Measurements from ENCODE around the gene TRIM9. TPM values are rescaled to one million over a fixed set of nuclear protein-coding genes. Genes with fewer than 3 reads are reported as not detected.
"Not testable (repeated sequence)": the region's sequence is repeated elsewhere in the genome, so short reads cannot be mapped to it uniquely, and the experiment has no call there.

The TRIM9 gene
- total and polyA plus RNA-seq, 5 donors: 0.29 to 1.2 (median 0.77) TPM

DNA sequence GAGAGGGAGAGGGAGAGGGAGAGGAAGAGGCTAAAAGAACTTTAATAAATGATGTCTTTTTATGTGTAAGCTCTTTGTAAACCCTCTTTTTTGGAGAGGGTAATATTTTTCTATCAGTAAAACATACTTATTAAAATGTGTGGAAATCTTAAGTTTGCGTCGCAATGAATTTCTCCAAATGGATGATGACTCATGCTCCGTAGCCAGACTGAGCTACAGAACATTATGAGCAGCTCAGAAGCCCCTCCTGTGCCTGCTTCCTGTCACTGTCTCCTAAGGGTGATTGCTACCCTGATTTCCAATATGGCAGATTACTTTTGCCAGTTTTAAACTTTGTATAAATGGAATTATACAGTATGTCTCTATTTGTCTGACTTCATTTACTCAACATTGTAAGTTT, 137.6 kb downstream of the TRIM9 start:
- H3K4me1 ChIP-seq (ENCODE audit: control insufficient read depth, insufficient read depth, low read length): no peaks in the 10 kb centered on the region
- intact Hi-C loops (cut with DNase I): loop anchor here (10.0 kb wide), 1 partner anchor 268 kb away; no protein-coding TSS in a partner anchor

DNA sequence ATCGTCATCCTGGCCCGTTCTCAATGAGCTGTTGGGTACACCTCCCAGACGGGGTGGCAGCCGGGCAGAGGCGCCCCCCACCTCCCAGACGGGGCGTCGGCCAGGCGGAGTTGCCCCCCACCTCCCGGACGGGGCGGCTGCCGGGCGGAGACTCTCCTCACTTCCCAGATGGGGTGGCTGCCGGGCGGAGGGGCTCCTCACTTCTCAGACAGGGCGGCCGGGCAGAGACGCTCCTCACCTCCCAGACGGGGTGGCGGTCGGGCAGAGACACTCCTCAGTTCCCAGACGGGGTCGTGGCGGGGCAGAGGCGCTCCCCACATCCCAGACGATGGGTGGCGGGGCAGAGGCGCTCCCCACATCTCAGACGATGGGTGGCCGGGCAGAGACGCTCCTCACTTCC, 138.5 kb downstream of the TRIM9 start:
- ATAC-seq; H3K4me3 ChIP-seq (ENCODE audit: low read length); H3K27ac ChIP-seq (ENCODE audit: low read length); H3K9me3 ChIP-seq (ENCODE audit: control insufficient read depth, low read length); H3K4me1 ChIP-seq (ENCODE audit: control insufficient read depth, insufficient read depth, low read length); H3K27me3 ChIP-seq (ENCODE audit: control insufficient read depth, insufficient read depth); DNase-seq: not testable (repeated sequence)
- intact Hi-C loops (cut with DNase I): loop anchor here (10.0 kb wide), 1 partner anchor 268 kb away; no protein-coding TSS in a partner anchor
- WGBS: 95% methylated on average over 32 of the region's 32 CpGs

More for the DNA sequence above, 137.6 kb downstream of the TRIM9 start:
- WGBS: 39% methylated on average over 3 of the region's 3 CpGs
- Histone ChIP-seq H3K9me3 (ENCODE audit: control insufficient read depth, low read length) (no peaks in the 10 kb centered on the region), H3K4me3 (ENCODE audit: low read length) (no peak overlapping the region), H3K27ac (ENCODE audit: low read length) (no peak overlapping the region), H3K27me3 (ENCODE audit: control insufficient read depth, insufficient read depth) (no peaks in the 10 kb centered on the region)
- no peak for DNase-seq
- ATAC-seq: peak; percentile 73

DNA sequence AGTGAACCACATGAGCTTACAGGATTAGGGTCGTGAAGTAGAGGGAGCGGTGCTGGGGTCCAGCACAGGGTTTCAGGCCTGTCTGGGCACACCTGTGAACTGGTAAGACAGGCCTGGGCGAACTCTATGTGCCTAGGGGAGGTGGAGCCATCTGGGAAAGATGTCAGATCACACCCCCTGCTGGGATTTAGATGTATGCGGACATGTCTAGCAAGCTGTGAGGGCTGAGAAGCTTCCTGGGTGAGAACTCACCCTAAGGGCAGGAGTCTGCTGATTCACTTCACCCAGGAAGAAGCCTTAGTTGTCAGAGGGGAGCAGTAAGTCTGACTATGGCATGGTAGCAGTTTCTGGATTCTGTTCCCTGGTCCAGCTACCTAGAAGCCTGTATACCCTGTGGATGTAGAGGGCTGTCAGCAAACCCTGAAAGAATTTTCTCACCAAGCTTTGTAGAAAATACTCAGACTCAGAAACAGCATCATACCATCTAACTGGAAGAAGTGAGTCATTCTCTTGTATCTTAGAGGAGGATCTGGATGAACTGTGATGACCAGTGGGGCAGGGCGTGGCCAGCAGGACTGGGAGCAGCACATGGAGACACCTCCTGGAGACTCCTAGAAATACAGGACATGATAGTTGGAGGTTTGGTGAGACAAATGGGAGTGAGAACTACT, 139.4 kb downstream of the TRIM9 start:
- Histone ChIP-seq H3K4me3 (ENCODE audit: low read length) (no peak overlapping the region), H3K4me1 (ENCODE audit: control insufficient read depth, insufficient read depth, low read length) (no peaks in the 10 kb centered on the region), H3K27me3 (ENCODE audit: control insufficient read depth, insufficient read depth) (no peaks in the 10 kb centered on the region), H3K27ac (ENCODE audit: low read length) (no peak overlapping the region), H3K9me3 (ENCODE audit: control insufficient read depth, low read length) (no peaks in the 10 kb centered on the region)
- intact Hi-C loops (cut with DNase I): loop anchor here (10.0 kb wide), 1 partner anchor 269 kb away; no protein-coding TSS in a partner anchor
- peak; percentile 69 to 76 (median 74) for DNase-seq
- 88% methylated on average over 5 of the region's 5 CpGs for WGBS
- peak; percentile 71 to 85 for ATAC-seq

DNA sequence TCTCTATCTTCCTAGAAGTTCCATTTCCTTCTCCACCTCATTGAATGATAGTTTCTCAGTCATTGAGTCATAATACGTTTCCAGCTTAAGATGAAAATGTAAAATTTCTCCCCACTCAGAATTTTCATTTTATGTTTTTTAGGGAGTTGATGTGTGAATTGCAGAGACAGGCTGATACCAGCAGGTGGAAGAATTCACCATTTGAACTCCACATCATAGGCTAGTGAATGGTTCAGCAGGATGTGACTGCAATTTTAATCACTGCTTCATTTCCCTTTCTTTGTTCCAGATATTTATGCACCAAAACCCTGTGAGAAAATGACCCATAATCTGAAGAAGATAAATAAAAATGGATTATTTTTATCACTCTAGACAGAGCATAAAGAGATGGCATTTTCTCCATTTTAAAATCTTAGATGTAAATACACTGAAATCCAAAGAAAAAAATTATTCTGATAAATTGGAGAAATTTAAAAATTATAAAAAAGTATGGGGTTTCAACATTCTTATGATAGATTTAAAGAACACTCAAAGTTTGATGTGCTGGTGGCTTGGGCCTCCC, 140.0 kb downstream of the TRIM9 start:
- WGBS: 9% methylated on average over 1 of the region's 1 CpG
- H3K4me1 ChIP-seq (ENCODE audit: control insufficient read depth, insufficient read depth, low read length): no peaks in the 10 kb centered on the region

DNA sequence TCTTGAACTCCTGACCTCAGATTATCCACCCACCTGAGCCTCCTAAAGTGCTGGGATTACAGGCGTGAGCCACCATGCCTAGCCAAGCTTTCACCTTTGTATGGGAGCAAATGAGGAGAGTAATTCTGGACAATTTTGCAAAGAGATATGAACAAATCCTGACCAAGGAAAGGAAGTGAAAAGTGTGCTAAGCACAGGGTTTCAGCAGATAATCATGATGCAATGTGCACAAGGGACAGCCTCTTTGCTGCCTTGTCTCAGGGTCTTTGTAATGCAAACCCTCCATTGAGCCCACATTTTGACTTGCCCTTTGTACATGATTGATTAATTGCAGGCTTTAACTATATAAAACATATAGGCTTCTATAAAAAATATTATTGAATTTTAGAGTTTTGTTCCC, 141.4 kb downstream of the TRIM9 start:
- no peak overlapping the region for H3K4me3 ChIP-seq (ENCODE audit: low read length)
- H3K9me3 ChIP-seq (ENCODE audit: control insufficient read depth, low read length): no peaks in the 10 kb centered on the region
- DNase-seq: no peak
- ATAC-seq: no peak
- intact Hi-C loops (cut with DNase I): loop anchor here (10.0 kb wide), 1 partner anchor 271 kb away; no protein-coding TSS in a partner anchor
- no peak overlapping the region for H3K27ac ChIP-seq (ENCODE audit: low read length)
- no peaks in the 10 kb centered on the region for H3K27me3 ChIP-seq (ENCODE audit: control insufficient read depth, insufficient read depth)
- 86% methylated on average over 1 of the region's 1 CpG for WGBS
- no peaks in the 10 kb centered on the region for H3K4me1 ChIP-seq (ENCODE audit: control insufficient read depth, insufficient read depth, low read length)

More for the DNA sequence above, 140.0 kb downstream of the TRIM9 start:
- ATAC-seq (peak; percentile 78 to 79), DNase-seq (no peak)
- H3K27me3 ChIP-seq (ENCODE audit: control insufficient read depth, insufficient read depth): no peaks in the 10 kb centered on the region
- H3K27ac ChIP-seq (ENCODE audit: low read length): no peak overlapping the region
- no peak overlapping the region for H3K4me3 ChIP-seq (ENCODE audit: low read length)
- intact Hi-C loops (cut with DNase I): loop anchor here (10.0 kb wide), 1 partner anchor 270 kb away; no protein-coding TSS in a partner anchor
- no peaks in the 10 kb centered on the region for H3K9me3 ChIP-seq (ENCODE audit: control insufficient read depth, low read length)

DNA sequence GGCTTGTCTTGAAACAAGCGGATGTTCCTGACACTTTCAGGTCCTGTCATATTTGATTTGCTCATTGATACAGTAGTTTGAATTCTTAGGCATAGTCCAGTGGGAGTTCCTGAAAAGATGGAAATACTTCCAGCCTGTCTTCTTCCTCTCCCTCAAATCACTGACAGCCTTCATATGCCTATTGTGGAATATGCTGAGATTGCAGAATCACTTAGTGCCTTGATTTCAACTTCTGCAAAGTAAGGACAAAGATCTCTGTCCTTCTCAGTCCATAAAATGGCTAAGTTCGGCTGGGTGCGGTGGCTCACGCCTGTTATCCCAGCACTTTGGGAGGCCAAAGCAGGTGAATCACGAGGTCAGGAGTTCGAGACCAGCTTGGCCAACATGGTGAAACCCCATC, 143.9 kb downstream of the TRIM9 start:
- no peak overlapping the region for H3K27ac ChIP-seq (ENCODE audit: low read length)
- no peaks in the 10 kb centered on the region for H3K4me1 ChIP-seq (ENCODE audit: control insufficient read depth, insufficient read depth, low read length)
- DNase-seq (no peak), ATAC-seq (no peak)
- H3K9me3 ChIP-seq (ENCODE audit: control insufficient read depth, low read length): no peaks in the 10 kb centered on the region
- H3K4me3 ChIP-seq (ENCODE audit: low read length): no peak overlapping the region
- 95% methylated on average over 6 of the region's 6 CpGs for WGBS
- no peaks in the 10 kb centered on the region for H3K27me3 ChIP-seq (ENCODE audit: control insufficient read depth, insufficient read depth)
- intact Hi-C loops (cut with DNase I): loop anchor here (10.0 kb wide), 1 partner anchor 274 kb away; no protein-coding TSS in a partner anchor

DNA sequence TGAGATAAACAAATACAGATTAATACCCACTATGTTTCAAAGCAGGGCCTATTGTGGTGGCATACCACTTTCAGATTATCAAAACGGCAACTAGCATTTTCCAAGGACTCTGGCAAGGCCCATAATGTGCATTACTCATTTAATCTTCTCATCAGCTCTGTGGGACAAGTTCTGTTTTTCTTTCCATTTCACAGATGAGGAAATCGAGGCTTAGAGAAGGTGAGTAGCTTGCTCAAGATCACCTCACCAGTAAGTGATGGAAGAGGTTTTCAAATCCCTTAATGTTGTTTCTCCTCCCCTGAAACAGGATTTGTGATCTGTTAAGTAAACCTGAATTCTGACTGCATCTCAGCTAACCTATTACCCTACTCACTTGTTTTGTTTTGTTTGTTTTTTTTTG, 146.7 kb downstream of the TRIM9 start:
- Histone ChIP-seq H3K27ac (ENCODE audit: low read length) (no peak overlapping the region), H3K9me3 (ENCODE audit: control insufficient read depth, low read length) (no peaks in the 10 kb centered on the region), H3K4me3 (ENCODE audit: low read length) (no peak overlapping the region), H3K27me3 (ENCODE audit: control insufficient read depth, insufficient read depth) (no peaks in the 10 kb centered on the region), H3K4me1 (ENCODE audit: control insufficient read depth, insufficient read depth, low read length) (no peaks in the 10 kb centered on the region)
- DNase-seq (no peak), ATAC-seq (no peak)
- intact Hi-C loops (cut with DNase I): no loop called here
- WGBS: 62% methylated on average over 2 of the region's 2 CpGs

DNA sequence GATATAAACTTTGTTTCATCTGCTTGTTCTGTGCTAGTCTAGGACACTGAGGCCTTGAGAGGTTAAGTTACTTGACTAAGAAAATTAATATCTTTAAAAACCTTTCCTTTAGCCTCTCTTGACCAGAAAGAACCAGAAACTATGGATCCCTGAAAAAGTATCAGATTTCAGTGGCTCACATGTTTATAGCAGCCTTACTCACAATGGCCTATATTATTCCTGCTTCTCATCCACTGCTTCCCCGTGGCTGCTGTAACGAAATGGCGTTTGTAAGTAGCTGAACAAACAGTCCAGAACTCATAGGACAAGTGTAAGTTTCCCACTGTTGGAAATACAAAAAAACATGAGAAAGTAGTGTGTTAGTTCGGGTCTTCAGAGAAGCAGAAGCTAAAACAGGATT, 147.5 kb downstream of the TRIM9 start:
- H3K4me1 ChIP-seq (ENCODE audit: control insufficient read depth, insufficient read depth, low read length): no peaks in the 10 kb centered on the region
- intact Hi-C loops (cut with DNase I): no loop called here
- H3K27me3 ChIP-seq (ENCODE audit: control insufficient read depth, insufficient read depth): no peaks in the 10 kb centered on the region
- no peak for ATAC-seq
- DNase-seq: no peak
- no peaks in the 10 kb centered on the region for H3K9me3 ChIP-seq (ENCODE audit: control insufficient read depth, low read length)
- 74% methylated on average over 4 of the region's 4 CpGs for WGBS
- no peak overlapping the region for H3K27ac ChIP-seq (ENCODE audit: low read length)
- H3K4me3 ChIP-seq (ENCODE audit: low read length): no peak overlapping the region

DNA sequence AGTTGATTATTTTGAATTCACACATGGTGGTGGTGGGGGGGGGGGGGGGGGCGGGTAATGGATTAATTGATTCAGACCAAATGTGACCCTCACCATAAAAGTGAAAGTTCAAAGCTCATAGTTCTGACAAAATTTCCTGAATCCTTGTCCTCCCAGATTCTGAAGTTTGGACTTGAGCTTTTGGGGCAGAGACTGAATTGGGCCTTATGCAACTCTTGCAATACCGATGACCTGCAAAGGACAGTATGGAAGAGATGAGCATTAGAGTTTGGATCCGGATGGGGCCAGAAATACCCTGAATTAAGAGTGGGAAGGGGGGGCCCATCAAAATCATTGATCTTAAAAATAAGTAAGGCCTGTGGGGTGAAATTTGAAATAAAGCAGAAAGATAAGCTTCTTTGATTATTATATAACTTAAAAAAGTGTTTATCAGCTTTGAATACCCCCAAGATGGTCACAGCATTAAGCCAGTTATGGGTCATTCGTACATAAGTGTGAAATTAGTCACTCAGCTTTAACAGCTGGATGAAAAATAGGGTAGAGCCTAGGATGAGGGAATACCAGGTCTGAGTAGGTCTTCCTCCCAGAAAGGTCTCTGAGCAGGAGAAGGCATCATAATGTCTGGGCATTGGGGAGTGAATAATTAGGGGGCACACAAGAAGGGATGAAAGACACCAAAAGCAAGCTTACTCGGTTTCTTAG, 148.5 kb downstream of the TRIM9 start:
- intact Hi-C loops (cut with DNase I): no loop called here
- DNase-seq (no peak), ATAC-seq (no peak)
- Histone ChIP-seq H3K4me1 (ENCODE audit: control insufficient read depth, insufficient read depth, low read length) (no peaks in the 10 kb centered on the region), H3K27me3 (ENCODE audit: control insufficient read depth, insufficient read depth) (no peaks in the 10 kb centered on the region), H3K27ac (ENCODE audit: low read length) (no peak overlapping the region), H3K9me3 (ENCODE audit: control insufficient read depth, low read length) (no peaks in the 10 kb centered on the region), H3K4me3 (ENCODE audit: low read length) (no peak overlapping the region)
- 91% methylated on average over 5 of the region's 5 CpGs for WGBS

DNA sequence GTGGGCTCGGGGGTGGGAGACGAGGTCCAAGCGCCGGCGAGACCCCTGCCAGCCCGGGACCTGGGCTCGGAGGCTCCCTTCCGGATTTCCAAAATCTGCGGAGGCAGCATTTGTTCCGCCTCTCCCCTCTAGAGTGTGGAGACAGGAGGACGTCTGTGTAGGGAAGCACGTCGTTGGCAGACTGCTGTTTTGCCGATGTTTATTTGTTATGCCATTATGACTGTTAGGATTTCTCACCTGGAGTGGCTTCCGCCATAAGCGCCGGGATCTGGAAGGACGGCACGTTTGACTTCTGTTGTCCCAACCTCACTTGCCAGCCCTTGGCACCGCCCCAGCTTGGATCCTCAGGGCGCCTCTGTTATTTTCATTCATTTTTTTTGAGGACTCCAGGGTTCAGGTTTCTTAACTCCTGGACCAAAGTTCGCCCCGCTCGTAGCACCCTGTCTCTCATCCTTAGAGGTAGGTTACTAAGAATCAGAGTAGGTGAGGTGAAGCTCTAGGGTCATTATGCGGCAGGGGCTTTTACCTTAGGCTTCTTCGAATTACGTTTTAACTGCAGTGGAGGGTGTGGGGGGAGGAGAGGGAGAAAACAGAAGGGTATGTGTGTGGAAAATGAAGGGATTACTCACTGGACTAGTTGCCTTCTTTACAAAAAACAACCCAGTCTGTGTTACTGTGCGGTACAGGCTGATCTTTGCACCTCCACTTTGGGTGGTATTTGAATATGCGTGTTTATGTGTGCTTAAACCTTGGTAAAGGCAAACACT, 150.1 kb downstream of the TRIM9 start:
- 6% methylated on average over 29 of the region's 29 CpGs for WGBS
- DNase-seq (peak; percentile 56 to 83 (median 80)), ATAC-seq (peak; percentile 76 to 79)
- H3K9me3 ChIP-seq (ENCODE audit: control insufficient read depth, low read length): no peaks in the 10 kb centered on the region
- peak overlapping the region; percentile 76 for H3K4me3 ChIP-seq (ENCODE audit: low read length)
- H3K27me3 ChIP-seq (ENCODE audit: control insufficient read depth, insufficient read depth): no peaks in the 10 kb centered on the region
- intact Hi-C loops (cut with DNase I): no loop called here
- no peaks in the 10 kb centered on the region for H3K4me1 ChIP-seq (ENCODE audit: control insufficient read depth, insufficient read depth, low read length)
- H3K27ac ChIP-seq (ENCODE audit: low read length): peak overlapping the region; percentile 16
